ENCODE results near the gene CTBP1.

DNA sequence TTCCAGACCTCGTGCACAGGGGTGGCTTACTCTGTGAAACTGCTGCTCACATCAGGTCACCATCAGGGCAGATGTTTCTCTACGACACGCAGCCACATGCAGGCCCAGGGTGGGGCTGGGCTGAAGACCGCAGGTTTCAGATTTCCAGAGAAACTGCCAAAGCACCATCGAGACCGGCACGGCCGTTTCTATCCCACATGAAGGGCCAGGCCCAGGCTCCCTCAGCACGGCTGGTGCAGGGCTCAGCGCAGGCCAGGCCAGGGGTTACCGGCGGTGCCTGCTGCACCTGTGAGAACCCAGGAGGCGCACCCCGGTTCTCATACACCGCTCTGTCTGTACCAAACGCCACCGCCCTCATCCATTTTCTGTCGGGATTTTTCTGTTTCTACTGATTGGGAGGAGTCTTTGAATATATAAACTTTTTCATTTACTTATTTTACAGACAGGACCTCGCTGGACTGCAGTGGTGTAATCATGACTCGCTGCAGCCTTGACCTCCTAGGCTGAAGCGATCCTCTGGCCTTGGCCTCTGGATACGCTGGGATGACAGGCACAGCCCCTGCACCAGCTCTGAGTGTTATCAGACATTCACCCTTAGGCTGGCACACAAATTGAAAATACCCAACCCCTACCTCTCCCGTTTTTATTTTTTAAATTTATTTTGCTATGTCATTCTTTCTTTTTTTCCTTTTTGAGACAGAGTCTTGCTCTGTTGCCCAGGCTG is 17.1 kb downstream of the CTBP1 start:
- no peak for TF ChIP-seq CTCF (conservative IDR thresholded peaks at IDR 0.05; ENCODE audit: low read depth, low read length)
- TF ChIP-seq EZH2phosphoT487 (IDR thresholded peaks at IDR 0.05; ENCODE audit: borderline replicate concordance, low read length), result no peak
- TF ChIP-seq EZH2 (IDR thresholded peaks at IDR 0.05; ENCODE audit: low read length, unreplicated experiment), result no peak

Measured in PC-3 (cell line).